ENCODE data around the gene LARP1.
A peak's percentile ranks its signal among the peaks of the same experiment; 100 is the strongest.
"Not testable (repeated sequence)": the region's sequence is repeated elsewhere in the genome, so short reads cannot be mapped to it uniquely, and the experiment has no call there.

Gene LARP1

DNA sequence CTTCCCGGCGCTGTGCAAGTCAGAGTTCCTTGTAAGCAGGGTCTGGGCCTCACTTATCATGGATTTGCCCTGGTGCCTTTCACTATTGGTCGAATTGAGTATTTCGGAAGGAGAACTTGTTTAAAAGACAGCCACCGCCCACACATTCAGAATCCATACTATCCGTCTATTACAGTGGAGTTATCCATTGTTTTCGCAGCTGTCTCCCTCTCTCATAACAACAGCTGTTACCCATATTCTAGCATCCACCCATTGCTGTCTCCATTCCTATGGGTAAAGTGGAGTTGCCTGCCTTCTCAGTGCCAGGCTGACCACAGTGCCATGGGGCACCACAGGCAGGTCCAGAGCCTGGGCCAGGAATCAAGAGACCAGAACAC, 75.0 kb downstream of the LARP1 start:
- no peak for DNase-seq

DNA sequence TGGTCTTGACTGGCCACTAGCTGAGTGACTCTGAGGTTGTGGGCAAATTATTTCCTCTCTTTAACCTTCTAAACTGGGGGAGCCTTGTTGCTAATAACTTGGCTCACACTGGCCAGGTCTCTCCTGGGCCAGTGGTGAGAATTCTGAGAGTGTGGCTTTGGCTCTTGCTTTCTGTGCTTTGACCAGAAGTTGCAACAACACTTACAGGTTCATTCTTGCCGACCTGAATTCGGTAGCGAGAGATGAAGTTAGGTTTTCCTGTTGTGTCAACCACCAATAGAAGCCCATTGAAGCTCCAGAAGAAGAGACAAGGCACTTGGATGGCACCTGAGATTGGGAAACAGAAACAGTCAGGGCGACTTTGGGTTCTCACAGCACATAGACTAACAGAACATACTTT, 75.4 kb downstream of the LARP1 start:
- no peak for DNase-seq

DNA sequence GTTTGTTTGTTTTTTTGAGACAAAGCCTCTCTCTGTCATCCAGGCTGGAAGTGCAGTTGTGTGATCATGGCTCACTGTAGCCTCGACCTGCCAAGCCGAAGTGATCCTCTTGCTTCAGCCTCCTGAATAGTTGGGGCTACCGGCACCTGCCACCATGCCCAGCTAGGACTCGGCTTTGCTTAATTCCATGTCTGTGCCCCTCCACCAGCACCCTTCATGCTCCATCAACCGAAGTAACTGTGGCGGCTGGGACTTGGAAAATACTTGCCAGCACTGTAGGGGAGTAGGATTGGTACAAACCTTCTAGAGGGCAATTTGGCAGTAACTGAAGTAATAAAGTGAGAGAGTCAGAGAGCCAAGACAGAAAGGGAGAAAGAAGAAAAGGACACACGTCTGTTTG, 76.3 kb downstream of the LARP1 start:
- no peak for DNase-seq

DNA sequence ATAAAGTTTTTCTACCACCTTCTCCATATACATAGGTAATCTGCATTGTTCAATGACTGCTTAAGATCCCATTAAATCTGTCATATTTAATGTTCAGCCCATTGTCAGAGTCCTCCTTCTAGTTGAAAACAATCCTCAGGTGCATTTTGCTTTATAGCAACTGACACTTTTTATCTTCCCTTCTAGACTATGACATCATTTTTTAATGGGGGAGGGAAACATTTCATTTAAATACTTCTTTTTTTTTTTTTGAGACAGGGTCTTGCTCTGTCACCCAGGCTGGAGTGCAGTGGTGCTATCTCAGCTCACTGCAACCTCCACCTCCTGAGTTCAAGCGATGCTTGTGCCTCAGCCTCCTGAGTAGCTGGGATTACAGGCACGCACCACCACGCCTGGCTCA, 77.6 kb downstream of the LARP1 start:
- DNase-seq, result not testable (repeated sequence)

DNA sequence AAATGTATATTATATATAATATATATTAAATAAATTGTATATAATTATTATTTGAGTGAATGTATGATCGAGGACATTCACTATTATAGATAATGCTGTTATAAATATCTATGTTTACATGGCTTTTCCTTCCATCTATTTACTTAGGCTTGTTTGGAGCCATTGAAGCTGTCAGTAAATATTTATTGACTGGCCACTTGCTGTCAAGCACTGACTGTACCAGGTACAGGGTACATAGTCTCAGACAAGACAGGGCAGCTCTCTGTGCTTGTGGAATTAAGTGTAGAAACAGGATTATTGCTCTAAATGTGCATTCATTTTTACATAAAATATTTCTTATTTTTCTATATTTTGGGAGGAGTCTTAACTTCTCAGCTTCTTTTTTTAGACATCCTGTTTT, 78.9 kb downstream of the LARP1 start:
- DNase-seq, result no peak

DNA sequence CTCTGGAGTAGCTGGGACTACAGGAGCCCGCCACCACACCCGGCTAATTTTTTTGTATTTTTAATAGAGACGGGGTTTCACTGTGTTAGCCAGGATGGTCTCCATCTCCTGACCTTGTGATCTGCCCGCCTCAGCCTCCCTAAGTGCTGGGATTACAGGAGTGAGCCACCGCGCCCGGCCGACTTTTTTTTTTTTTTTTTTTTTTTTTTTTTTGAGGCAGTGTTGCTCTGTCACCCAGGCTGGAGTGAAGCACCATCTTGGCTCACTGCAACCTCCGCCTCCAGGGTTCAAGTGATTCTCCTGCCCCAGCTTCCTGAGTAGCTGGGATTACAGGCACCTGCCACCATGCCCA, 80.5 kb downstream of the LARP1 start:
- not testable (repeated sequence) for DNase-seq

DNA sequence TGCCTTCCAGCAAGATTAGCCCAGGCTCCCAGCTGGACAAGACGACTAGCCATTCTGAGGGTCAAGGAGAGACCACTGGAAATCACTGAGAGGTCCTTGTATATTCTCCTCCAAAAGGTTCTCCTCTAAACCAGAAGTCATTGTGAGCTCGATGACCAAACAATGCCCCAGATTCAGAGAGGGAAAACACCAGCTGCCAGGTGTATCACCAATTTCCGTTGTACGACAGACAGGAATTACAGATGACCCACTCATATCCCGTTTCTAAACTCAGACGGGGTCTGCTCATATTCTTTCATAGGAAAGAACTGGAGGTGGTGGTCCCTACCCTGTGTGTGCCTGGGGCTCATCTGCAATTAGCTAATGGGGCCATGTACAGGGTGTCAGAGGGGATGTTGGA, 81.0 kb downstream of the LARP1 start:
- no peak for DNase-seq

DNA sequence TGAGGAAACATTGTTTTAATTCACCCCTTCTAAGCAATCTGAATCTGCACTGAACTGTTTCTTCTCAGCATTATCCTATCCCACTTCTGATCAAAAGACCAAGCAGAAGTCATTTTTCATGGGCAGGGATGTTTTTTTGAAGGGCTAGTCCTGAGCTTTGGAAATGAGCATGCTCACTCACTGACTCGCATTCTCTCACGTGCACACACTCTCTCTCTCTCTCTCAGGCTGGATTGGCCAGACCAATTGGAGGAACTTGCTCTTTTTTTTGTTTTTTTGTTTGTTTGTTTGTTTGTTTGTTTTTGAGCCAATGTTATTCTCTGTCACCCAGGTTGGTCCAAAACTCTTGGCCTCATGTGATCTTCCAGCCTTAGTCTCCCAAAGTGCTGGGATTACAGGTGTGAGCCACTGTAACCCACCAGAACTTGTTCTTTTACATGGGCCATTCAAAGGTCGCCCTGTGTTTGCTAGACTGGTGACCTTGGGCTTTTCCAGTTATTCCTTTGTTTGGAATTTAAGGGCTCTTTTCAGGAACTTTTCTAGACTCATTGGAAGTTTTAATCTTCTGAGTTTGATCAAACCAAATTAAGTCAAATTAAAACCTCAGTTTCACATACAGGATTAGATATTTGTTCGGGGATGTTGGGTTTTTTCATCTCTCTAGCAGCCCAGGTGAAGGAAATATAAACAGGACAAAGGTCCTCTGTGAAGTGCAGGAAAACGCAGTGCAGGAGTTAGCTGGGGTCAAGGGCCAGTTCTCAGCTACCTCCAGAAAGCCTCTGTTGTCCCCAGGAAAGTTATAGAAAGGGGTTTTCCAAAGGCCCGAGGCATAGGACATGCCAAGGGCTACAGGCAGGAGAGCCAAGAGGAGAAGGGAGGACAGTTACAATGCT, 82.1 kb downstream of the LARP1 start:
- DNase-seq, result no peak

DNA sequence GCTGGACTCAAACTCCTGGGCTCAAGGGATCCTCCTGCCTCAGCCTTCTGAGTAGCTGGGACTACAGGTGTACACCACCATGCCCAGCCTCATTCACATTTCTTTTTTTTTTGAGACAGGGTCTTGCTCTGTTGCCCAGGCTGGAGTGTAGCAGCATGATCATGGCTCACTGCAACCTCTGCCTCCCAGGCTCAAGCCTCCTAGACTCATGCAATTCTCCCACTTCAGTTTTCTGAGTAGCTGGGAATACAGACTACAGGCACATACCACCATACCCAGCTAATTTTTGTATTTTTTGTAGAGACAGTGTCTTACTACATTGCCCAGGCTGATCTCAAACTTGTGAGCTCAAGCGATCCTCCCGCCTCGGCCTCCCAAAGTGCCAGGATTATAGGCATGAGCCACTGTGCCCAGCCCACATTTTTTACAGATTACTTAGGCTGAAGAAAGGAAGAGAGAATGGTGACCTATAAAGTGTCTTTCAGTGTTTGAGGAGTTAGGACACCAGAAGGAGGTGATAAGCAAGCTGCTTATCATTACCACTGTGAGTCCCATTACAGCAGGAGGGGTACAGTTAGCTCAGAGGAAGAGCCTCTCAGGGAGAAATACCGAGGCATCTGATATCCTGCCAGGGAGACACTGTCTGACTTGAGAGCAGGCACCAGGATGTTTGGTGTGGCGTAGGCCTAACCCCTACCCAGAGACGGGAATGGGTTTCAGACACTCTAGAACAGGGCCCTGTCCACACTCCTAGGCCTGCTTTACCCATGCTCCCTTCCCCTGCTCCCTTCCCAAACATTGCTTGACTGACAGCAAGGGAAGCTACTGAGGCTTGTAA, 85.5 kb downstream of the LARP1 start:
- DNase-seq, result no peak

DNA sequence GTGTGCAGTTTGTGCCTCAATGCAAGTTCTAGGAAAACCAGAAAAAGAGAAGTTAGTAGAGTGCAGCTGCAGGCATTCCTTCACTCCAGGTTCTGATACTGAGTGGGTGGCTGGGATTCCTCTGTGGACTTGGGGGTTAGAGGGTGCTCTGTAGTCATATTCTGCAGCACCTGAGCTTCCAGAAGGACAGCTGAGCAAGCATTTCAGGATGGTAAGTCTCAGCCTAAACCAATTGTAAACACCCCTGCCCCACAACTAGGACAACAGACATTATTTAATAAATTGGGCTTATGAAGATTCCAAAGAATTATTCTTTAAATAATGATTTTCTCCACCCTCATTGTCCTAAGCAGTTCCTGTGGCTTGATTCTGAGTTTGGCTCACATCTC, 86.1 kb downstream of the LARP1 start:
- DNase-seq, result no peak

DNA sequence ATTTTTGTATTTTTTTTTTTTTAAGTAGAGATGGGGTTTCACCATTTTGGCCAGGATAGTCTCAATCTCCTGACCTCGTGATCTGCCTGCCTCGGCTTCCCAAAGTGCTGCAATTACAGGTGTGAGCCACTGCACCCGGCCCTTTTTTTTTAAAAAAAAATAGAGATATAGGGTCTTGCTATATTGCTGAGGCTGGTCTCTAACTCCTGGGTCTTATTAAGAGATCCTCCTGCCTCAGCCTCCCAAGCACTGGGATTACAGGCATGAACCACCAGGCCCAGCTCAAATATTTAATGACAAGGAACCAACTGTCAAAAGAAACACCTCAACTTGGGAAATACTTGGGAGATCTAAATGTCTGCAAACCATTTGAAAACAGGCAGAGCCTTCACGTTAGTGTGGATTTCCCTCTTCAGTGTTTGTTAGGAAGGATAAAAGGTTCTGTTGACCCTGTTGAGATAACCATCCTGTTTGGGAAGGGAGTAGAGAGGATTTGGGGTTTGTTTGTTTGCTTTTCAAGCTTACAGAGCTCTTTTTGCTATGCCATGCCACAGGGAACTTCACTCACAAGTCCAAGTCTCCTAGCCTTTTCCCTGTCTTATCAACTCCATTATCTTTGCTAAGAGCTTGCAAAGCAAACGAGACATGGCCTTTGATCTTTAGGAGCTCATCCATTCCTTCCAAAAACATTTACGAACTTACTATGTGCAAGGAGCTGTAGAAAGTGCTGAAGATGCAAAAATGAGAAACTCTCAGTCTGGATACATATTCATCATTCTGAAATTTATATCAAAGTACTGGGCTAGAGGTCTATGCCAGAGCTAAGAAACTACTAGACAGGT, 87.7 kb downstream of the LARP1 start:
- no peak for DNase-seq

DNA sequence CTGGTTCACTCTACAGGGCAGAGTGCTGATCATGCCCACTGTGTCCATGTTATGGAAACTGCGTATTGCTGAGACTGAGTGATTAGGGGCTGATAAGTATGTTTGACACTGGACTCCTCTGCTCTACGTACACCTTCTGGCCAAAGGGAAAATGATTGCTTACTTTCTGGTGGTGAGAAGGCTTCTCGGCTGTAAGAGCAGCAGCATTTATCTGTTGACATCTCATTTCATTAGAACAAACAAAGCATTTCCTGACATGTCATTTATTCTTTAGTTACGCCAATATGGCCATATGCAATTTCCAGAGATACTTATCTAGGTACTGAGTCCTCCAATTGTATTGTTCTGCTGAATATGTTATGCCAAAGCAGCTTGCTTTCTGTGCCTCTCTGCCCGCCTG, 89.6 kb downstream of the LARP1 start:
- DNase-seq, result no peak

DNA sequence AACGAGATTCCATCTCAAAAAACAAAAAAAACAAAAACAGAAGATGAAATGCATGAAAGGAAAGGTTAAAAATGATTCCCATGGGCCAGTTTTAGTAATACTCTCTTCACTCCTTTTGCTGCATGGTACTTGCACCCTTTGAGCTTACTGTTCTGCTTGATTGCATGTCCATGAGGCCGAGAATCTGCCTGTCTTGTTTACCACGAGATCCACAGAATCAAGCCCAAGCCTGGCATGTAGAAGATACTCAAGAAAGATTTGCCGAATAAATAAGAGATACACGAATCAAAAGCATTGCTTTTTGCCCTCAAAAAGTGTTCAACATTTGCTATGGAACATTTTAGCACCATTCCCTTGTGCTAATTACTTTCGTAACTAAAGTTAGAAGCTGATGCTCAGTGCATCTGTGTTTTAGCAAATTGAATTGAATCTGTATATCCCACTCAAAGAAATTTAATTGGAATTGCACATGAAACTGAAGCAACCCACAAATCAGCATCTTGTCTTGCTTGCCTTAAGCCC, 94.1 kb downstream of the LARP1 start:
- DNase-seq, result no peak

DNA sequence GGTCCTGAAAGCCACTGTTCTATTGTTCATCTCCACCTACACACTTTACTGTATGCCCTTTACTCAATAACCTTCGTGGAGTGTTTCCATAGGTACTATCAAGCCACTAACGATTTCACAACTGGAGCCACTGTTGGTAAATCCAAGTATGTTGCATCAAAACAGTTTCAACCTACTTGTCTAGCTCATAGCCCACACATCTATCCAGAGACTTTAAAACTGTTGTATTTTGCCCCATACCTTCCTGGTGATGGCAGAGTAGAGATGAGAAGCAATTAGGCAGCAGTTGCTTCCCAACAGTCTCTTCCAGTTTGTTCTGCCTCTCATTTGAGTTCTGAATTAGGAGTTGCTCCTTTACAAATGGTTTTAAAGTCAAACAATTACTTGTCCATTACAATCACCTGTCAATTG, 94.6 kb downstream of the LARP1 start:
- DNase-seq, result no peak

DNA sequence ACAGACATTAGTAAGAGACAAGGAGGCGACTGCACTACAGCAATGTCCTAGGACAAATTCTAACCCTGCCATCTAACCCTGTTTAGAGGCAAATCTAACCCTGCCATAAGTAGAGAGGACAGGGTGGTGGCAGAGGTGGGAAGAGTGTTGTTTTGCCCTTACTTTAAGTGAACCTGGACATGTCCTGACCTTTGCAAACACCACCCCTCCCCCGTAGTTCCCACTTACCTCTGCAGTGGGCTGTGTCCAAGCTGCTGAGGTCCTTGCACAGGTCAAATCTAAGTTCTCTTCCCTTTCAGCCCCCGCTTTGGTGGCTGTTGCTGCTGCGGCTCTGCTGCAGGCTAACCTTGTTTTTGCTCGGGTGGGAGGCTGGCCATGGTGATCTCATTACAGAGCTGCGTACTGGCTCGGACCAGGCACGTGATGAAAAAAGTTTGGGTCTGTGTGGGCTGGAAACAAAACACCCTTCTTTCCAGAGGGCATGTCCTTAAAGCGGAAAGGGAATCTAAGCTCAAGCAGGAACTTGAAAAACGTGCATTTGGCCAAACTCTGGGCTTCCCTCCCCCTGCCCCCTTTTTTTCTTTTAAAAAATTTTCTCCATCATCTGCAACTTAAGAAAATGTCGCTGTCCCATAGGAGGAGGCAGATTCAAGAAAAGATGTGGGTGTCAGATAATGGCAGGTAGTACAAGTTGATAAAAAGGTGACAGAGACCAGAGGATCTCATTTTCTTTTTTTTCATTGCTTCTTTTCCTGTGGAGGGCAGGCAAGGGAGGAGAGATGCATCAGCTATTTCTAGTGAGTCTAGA, 95.3 kb downstream of the LARP1 start, which contains the start of gene FAXDC2:
TSS of gene FAXDC2 (minus strand) at position 349 of the 808 bp plus-strand sequence. CDS start 12,425 bp downstream, outside the sequence.
- DNase-seq, result no peak

DNA sequence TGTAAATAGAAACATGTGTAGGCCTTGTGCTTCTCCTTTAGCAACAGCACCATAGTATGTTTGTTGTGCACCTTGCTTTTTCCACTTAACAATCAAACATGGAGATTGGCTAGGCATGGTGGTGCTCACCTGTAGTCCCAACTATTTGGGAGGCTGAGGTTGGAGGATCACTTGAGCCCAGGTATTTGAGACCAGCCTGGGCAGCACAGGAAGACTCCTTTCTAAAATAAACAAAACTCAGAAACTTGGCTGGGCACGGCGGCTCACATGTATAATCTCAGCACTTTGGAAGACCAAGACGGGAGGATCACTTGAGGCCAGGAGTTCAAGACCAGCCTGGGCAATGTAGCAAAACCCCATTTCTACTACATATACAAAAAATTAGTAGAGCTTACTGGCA, 96.2 kb downstream of the LARP1 start:
- DNase-seq, result no peak

DNA sequence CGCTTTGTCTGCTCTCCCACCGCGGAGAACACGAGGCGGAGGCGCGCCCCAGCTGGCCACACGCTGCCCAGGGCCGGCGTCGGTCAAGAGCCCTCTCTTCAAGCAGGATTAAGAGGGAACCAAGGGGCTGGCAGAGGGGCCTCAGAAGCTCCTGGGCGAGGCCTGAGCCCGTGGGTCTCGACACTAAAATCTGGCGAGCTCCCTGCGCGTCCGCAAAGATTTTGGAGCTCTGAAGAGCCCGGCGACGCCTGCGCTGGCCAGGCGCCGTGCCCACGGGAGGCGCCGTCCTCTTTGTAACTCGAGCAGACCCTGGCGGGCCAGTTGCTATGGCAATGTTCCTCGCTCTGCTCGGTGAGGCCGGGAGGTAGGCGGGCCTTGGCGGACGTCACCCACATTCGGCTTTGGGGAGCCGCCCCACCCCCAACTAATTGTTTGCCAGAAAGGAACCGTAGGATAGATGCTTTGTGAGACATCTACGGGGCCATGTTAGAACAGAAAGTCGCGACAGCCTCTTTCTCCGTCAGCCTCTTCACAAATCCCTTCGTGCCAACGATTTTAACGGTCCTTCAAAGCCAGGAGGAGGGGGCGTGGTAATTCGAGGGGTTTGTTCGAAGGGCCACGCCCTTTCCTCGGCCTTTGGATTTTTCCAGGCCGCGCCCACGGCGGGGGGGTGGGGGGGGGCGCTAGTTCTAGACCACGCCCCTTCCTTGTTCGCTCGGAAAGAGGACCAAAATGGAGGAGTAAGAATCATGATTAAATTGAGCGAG, 102.5 kb downstream of the LARP1 start:
- DNase-seq, result peak; percentile 83

DNA sequence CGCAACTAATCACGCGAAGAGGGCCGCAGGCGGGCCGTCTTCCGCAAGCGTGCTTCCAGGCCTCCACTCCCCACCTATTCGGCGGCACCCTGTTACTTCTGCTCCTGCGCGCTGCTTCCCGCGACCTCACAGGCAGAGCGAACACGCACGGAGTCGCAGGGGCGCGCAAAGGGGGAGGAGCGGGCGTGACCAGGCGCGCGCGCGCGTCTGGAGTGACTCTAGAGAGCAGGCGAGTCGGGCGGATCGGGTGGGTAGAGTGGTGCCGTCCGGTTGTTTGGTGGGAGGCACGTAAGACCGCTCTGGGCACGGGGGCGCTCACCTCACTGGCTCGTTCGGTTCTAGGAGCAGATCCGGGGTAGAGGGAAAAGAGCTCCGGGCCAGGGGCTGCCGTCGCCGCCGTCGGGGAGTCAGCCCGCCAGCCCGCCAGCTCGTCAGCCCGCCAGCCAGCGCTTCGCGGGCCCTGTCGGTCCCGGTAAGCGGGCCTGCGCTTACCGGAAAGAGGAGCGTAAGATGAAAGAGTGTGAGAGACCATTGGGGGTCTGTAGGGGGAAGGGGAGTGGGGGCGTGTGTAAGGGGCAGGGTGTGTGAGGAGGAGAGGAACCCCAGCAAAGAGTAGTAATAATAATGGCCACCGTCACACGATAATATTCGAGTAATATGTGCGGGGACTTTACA, 103.3 kb downstream of the LARP1 start, which contains the start of gene CNOT8:
TSS of gene CNOT8 (plus strand) at position 331 of the 675 bp plus-strand sequence. CDS start 4,652 bp downstream, outside the sequence.
- peak; percentile 98 for DNase-seq

DNA sequence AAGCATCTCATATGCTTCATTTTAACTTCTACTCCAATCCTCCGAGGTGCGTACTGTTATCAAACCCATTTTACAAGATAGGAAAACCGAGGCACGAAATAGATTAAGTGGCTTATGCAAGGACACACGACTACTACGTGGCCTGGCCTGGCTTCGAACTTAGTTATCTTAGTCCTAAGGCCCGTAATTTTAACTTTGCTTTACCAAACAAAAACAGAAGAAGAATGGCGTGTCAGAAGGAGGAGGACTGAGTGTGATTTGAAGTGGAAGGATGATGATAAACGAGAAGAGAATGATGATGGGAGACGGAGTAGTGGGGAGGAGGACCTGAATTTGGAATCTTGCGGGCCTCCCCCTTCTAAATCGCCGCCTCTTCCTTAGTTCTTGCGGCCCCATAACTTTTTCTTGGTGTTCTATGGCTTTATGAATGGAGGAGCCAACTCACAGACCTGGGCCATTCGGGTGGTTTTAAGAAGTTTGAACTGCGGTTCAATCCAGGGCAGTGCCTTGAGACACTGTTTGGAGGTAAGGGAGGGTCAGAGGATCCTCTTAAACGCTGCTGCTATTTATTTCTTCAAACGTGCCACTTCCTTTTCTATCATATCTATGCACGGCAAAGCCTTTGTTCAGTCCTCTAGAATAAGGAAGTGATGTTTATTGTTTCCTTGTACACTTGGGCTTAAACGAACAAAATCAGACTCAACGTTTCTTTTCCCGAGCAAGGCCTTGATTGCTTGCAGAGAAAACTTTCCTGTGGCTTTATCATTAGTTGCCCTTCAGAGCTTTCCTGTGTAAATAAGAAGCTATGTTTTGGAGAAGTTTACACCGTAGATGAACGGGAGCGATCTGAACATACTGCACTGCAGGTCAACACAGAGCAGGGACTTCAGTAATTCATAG, 104.0 kb downstream of the LARP1 start:
- DNase-seq, result no peak
